GM15510 (cell line): ENCODE data around the gene KLHL29.

Experiments used
- POLR2A ChIP-seq: IDR thresholded peaks from 3 replicates; pipeline ENCODE4 v1.6.1; 2011; ENCODE audit warnings: borderline replicate concordance; ENCODE audit not compliant: insufficient read length; ENCODE audit errors: extremely low read depth

Gene KLHL29

DNA sequence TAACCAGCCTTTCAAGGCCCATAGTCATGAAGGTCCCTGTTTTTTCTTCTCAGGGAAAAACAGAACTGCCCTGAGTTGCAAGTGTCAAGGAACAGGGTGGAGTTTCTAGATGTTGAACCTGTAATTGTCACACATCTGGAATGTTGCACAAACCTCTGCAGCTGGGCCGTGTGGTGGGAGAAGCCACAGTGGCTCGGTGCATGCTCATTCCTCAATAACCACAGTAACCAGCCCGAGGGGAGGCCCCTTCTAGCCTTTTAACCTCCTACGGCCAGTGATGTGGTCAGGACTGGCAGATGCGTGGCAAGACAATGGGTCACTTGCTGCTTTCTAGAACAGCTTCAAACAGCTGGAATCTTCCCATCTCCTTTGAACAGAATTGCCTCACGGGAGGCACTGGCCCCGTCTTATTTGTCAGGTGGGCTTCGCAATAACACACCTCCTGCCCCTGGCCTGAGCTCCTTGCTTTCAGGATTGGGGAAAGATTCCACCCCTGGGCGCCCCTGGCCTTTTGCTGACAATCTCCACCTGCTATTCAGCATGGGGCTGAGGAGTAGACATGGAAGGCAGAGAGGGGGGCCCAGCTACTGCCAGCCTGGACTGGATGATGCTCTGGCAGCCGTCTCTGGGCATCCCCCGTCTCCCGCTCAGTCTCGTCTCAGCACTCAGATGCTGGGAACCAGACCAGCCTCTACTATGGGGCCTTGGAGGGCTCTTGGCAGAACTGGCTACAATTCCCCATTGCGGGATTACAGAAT is 102.9 kb downstream of the KLHL29 start:
- TF ChIP-seq POLR2A = no peak

DNA sequence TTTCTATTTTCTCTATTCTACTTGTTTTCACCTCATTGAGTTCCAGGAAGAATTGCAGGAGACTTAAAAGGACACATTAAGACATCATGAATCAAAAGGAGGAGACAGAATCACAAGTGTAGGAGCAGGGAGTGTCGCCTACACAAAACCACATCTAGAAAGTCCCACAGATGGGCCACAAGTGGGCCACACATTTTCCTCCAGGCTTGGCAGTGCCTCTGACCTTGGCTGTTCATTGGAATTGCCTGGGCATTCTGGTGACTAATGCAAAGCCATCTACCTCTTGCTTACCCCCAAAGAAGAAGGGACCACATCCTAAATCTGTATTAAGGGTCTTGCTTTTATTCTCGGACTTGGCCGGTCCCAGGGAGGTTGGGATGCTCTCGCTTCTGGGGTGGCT is 103.6 kb downstream of the KLHL29 start:
- no peak for TF ChIP-seq POLR2A

DNA sequence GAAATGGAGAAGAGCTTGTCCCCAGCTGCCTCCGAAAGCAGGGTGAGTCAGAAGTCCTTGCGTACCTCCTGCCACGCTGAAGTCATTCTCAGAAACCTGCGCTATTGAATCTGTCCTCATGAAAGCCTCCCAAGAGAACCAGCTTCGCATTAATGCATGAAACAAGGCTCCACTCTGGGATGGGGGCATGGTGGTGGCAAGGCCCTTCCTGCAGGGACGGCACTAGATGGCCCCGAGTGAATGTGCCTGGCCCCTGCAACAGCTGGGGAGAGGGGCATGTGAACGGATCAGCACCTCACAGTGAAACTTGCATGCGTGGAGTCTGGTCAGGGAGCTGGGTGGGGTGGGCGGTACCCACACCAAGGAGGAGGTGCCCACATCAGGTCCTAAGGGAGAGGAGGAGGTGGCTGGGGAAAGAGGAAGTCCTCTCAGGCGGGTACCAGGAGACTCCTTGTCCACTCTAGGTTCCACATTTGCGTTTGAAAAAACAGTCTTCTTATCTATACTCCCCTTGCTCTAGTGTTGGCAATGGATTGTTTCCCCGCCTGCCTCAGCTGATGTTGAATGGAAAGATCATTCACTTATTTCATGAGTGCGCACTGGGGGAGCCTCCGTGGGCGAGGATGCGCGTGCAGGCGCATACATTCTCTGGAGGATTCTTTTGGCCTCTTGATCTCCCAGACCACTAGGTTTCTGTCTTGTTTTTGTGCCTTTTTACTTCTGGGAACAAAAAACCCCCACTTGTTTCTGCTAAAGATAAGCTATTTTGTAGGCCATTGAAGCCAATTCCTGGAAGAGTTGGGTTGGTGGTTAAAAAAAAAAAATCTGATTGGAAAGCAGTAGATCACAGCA is 104.7 kb downstream of the KLHL29 start:
- TF ChIP-seq POLR2A = no peak

DNA sequence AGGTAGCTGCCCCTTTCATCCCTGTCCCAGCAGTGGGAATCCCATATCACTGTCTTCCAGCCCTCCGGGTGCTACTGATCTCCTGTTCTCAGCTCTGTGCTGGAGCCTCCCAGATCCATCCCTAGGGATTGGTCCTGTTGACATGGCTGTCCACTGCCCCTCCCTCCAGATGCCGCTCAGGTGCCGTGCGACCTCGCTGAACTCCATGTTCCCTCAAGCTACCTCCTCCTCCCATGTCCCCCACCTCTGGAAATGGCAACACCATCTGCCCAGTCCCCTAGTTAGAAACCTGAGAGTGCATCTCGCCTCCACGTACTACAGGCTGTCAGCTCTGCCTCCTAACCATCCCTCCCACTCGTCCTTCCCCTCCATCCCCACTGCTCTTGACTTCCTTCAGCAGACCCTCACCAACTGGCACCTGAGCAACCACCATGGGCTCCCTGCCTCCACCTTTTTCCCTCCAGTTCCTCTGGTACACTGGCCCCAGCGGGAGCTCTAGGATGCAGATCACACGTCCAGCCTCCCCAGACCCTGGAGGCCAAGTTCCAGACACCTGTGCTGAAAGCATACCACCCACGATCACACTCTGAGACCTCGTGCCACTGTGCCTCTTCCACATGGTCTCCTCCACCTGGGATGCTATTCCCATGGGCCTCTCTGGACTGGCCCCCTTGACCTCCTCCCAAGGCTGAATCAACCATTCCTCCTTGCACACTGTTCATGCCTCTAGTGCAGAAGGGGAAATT is 106.8 kb downstream of the KLHL29 start:
- TF ChIP-seq POLR2A = no peak

DNA sequence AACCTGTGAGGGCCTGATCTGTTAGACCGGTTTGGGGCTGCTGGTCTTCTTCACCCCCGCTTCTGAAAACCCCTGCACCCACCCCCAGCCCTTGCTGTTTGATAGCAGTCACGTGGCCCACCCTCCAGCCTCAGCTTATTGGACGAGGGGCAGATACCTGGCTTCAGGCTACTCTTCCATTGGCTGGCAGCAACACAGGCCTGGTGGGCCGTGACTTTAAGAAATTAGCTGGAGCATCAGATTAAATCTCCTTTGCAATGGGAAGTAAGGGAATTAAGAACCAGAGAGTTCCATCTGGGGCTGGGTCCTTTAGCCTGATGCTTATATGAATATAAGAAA is 107.3 kb downstream of the KLHL29 start:
- no peak for TF ChIP-seq POLR2A

DNA sequence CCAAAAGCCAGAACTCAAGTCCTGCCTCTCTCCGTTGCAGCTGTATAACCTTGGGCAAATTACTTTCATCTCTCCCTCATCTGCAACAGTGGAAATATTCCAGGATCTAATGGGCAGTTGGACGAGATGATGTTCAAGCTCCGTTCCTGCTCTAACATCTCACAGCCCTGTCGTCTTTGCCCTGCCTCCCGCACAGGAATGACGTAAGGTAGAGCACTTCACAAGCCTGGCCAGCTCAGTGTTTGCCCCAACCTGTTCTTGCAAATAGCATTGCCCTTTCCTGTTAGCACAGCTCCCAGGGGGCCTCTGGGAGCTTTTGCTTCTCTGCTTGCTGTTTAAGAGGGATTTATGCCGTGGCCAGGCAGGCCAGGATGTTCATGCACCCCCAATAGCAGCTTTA is 107.9 kb downstream of the KLHL29 start:
- TF ChIP-seq POLR2A = no peak

DNA sequence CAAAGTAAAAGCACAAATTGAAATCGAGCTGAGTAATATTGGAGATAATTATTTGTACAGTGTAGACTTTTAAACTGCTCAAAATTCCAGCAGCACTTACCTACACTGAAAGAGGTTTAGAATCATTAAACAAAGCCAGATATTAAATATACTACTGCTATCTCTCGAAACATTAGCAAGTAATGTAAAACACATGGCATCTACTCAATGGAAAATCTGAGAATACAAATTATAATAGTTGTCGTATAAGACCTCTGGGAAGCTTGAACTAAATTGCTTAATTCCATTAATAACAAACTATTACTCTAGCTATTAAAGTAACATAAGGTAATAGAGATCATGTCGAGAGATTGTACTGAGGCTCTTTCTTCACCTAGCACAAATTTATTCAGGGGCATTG is 108.9 kb downstream of the KLHL29 start:
- no peak for TF ChIP-seq POLR2A

DNA sequence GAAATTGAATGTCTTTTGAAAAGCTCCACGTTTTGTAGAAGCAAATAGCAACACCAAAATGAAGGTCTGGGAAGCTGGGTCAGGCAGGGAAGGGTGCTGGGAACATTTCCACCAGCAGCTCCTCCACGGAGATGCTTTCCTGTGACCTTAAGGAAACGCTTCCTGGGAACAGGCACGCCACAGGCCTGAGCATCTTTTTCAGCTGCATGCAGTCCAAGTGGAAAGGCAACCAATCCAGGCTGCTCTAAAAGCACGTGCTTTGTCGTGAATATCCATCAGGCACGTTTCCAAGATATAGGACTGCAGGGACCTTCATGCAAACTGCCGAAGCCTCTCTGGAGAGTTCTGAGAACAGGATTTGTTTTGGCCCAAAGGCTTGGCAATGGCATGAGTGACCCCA is 109.3 kb downstream of the KLHL29 start:
- TF ChIP-seq POLR2A = no peak

DNA sequence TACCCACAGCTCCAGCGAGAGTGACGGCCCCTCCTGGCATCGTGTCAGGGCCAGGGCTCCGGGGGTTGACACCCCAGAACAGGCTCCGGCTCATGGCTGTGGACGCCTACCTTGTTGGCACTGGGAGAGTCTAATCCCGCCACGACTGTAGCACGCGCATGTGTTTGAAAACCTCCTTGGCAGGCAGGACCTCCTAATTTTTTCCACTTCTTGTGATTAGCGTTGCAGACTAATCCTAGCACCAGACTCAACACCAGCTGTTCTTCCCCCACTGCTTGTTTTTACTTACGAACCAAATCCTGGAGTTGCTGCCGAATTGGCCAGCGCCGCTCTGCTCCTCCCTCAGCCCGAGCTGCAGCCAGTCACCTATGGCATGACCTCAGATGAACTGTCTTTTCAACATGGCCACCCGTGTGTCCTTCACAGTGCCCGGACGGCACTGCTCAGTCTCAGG is 110.7 kb downstream of the KLHL29 start:
- TF ChIP-seq POLR2A = no peak

DNA sequence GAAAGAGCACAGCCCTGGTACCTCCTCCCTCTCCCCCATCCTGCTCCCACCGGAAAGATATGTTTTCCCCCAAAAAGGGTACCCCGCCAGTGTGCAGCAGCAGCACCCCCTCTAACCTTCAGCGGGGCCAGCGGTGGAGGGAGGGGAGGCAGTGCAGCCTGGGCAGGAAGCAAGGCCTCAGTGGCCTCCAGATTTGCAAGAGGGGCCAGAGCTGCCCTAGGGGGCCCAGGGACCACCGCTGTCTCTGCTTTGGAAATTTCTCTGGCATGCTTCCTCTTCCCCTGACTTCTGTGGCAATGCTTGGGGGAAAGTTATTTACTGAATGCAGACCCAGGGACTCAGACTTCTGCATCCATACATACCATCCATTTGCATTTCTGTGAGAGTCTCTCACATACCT is 111.5 kb downstream of the KLHL29 start:
- no peak for TF ChIP-seq POLR2A

DNA sequence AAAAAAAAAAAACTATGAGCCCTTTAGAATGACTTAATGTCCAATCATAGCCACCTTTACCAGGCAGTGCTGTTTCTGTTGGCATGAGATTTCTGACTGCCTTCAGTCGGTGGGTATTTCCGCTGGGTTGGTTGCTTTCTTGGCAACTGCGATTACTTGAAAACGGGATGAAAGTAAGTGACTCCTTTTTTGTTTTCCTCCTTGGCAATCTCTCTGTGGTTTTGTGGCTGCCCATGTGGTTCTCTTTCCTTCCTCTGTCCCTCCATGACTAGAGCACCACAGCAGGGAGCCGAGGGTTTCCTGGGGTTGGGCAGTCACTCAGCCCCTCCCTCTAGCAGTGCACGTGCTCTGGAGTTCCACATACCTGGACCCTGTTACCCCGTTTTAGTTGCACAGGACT is 112.1 kb downstream of the KLHL29 start:
- TF ChIP-seq POLR2A = no peak

DNA sequence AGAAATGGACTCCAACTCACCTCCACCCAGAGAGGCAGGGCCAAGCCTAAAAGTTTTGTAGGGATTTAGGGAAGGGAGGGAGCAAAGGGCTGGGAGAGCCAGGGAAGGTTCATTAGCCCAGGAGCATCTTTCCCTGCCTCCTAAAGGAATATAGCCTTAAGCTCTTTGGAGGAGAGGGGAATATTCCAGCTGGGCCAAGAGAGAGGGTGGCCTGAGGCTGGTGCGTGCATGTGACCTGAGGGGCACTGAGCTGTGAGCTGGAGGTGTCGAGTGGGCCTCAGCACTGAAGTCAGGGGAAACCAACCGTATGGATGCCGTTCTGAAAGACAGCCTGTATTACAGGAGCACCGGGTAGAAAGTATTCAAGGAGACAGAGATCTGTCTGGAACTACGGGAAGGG is 112.6 kb downstream of the KLHL29 start:
- no peak for TF ChIP-seq POLR2A

DNA sequence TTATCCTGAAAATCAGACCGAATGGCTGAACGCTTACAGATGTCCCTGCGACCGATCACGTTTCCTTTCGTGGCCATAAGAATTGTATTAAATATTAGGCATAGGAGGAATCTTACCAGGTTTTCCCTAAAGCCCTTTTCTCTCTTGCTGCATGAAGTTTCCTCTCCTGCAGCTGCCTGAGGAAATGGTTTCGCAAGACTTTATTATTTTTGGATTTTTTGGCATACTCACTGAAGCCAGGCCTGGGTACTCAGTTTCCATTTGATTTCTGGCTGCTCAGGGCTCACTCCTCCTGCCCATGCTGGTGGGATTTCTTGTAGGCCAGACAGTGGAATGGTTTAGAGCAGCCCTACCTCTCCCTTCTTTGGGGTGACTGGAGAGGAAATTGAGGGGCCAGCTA is 114.0 kb downstream of the KLHL29 start:
- TF ChIP-seq POLR2A = no peak

DNA sequence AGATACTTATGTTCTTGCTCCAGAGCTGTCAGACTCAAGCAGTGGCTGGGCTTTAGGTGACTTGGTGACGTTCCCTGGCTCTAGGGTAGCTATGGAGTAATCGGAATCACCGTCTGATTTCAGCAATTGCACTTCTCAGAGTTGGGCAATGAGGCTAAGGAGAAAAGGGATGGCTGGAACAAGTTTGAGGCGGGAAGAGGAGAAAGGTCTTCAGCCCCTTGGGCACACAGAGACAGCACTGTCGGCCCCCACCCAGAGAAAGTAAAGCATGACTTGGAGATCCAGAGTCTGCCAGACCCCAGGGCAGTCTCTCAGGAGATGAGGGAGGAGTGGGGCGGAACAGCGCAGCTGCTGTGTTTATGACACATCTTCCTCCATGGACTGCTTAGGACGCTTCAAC is 114.5 kb downstream of the KLHL29 start:
- TF ChIP-seq POLR2A = no peak

DNA sequence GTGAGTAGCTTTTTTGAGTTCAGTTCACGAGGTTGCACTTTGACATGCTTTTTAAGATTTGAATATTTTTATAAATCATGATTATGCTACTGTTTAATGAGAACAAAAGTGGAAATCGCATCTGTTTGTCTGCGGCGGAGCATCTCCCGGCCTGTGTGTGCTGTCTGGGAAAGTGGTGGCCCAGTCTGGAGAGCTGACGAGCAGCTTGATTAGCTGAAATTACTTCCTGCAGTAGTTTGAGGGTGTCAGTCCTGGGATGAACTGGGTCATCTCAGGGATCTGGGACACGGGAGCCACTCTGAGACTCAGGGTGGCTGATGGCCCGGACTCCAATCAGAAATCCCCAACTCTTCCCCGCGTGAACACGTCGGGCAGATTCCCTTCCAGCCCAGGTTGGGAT is 115.9 kb downstream of the KLHL29 start:
- no peak for TF ChIP-seq POLR2A
